ENCODE results near the gene TUBGCP2.

TUBGCP2 gene

GRCh38 chr10:133272301-133272963, 36.2 kb downstream of the TUBGCP2 start:
- Histone ChIP-seq H3K4me2 (ENCODE audit: low read depth, low read length, poor library complexity, severe bottlenecking) (no peak overlapping the region), H4K20me1 (ENCODE audit: insufficient read depth, low read length, poor library complexity, severe bottlenecking) (no peaks in the 10 kb centered on the region), H3F3A (ENCODE audit: low read depth) (no peaks in the 10 kb centered on the region), H3K9me3 (ENCODE audit: insufficient read depth, low read depth, low read length) (no peaks in the 10 kb centered on the region), H3K9me2 (replicated peaks; ENCODE audit: low read depth, low read length) (no peaks in the 10 kb centered on the region), H3K36me3 (ENCODE audit: insufficient read depth, low read length) (no peaks in the 10 kb centered on the region), H3K4me1 (ENCODE audit: insufficient read depth, low read length, poor library complexity, severe bottlenecking) (peaks cover 23% of the 10 kb centered on the region), H3K4me3 (ENCODE audit: low read length, poor library complexity, severe bottlenecking) (no peak overlapping the region), H3K9ac (ENCODE audit: low read depth, low read length, poor library complexity, severe bottlenecking) (no peak overlapping the region), H2AFZ (ENCODE audit: low read length) (no peak overlapping the region), H3K79me2 (ENCODE audit: insufficient read depth, low read length) (no peaks in the 10 kb centered on the region), H3K27me3 (ENCODE audit: insufficient read depth, low read length, poor library complexity, severe bottlenecking) (no peaks in the 10 kb centered on the region)
- TF ChIP-seq CTCF (conservative IDR thresholded peaks at IDR 0.05; ENCODE audit: low read length), result no peak
- no peak for TF ChIP-seq EZH2phosphoT487 (IDR thresholded peaks at IDR 0.05; ENCODE audit: borderline replicate concordance)

GRCh38 chr10:133271521-133272300, 37.0 kb downstream of the TUBGCP2 start:
- Histone ChIP-seq H3K79me2 (ENCODE audit: insufficient read depth, low read length) (no peaks in the 10 kb centered on the region), H3K9ac (ENCODE audit: low read depth, low read length, poor library complexity, severe bottlenecking) (no peak overlapping the region), H3K27me3 (ENCODE audit: insufficient read depth, low read length, poor library complexity, severe bottlenecking) (no peaks in the 10 kb centered on the region), H3K9me2 (replicated peaks; ENCODE audit: low read depth, low read length) (no peaks in the 10 kb centered on the region), H3K9me3 (ENCODE audit: insufficient read depth, low read depth, low read length) (no peaks in the 10 kb centered on the region), H3K4me3 (ENCODE audit: low read length, poor library complexity, severe bottlenecking) (no peak overlapping the region), H3K36me3 (ENCODE audit: insufficient read depth, low read length) (no peaks in the 10 kb centered on the region), H3K4me1 (ENCODE audit: insufficient read depth, low read length, poor library complexity, severe bottlenecking) (peaks cover 17% of the 10 kb centered on the region), H3K4me2 (ENCODE audit: low read depth, low read length, poor library complexity, severe bottlenecking) (no peak overlapping the region), H2AFZ (ENCODE audit: low read length) (no peak overlapping the region), H3F3A (ENCODE audit: low read depth) (no peaks in the 10 kb centered on the region), H4K20me1 (ENCODE audit: insufficient read depth, low read length, poor library complexity, severe bottlenecking) (no peaks in the 10 kb centered on the region)
- no peak for TF ChIP-seq CTCF (conservative IDR thresholded peaks at IDR 0.05; ENCODE audit: low read length)
- TF ChIP-seq EZH2phosphoT487 (IDR thresholded peaks at IDR 0.05; ENCODE audit: borderline replicate concordance), result no peak

- Histone ChIP-seq H3K9ac (ENCODE audit: low read depth, low read length, poor library complexity, severe bottlenecking) (no peak overlapping the region), H2AFZ (ENCODE audit: low read length) (no peak overlapping the region), H3K4me1 (ENCODE audit: insufficient read depth, low read length, poor library complexity, severe bottlenecking) (peaks cover 14% of the 10 kb centered on the region), H3F3A (ENCODE audit: low read depth) (no peaks in the 10 kb centered on the region), H3K9me2 (replicated peaks; ENCODE audit: low read depth, low read length) (no peaks in the 10 kb centered on the region), H3K4me2 (ENCODE audit: low read depth, low read length, poor library complexity, severe bottlenecking) (no peak overlapping the region), H4K20me1 (ENCODE audit: insufficient read depth, low read length, poor library complexity, severe bottlenecking) (no peaks in the 10 kb centered on the region), H3K36me3 (ENCODE audit: insufficient read depth, low read length) (no peaks in the 10 kb centered on the region), H3K79me2 (ENCODE audit: insufficient read depth, low read length) (no peaks in the 10 kb centered on the region), H3K9me3 (ENCODE audit: insufficient read depth, low read depth, low read length) (no peaks in the 10 kb centered on the region), H3K27me3 (ENCODE audit: insufficient read depth, low read length, poor library complexity, severe bottlenecking) (no peaks in the 10 kb centered on the region), H3K4me3 (ENCODE audit: low read length, poor library complexity, severe bottlenecking) (no peak overlapping the region)
- TF ChIP-seq EZH2phosphoT487 (IDR thresholded peaks at IDR 0.05; ENCODE audit: borderline replicate concordance) (no peak), CTCF (conservative IDR thresholded peaks at IDR 0.05; ENCODE audit: low read length) (no peak)
Measured at GRCh38 chr10:133270773-133271297, 37.8 kb downstream of the TUBGCP2 start.

All from Loucy (cell line).